H1 (cell line): ENCODE results near the gene PHYHD1. TPM values are rescaled to one million over a fixed set of nuclear protein-coding genes. Genes with fewer than 3 reads are reported as not detected.

ENCODE experiments used
- CTBP2 ChIP-seq: IDR thresholded peaks from 2 replicates; pipeline ENCODE4 v1.7.0; 2011; ENCODE audit warnings: borderline replicate concordance, mild to moderate bottlenecking, moderate library complexity, mixed read lengths, low read length; ENCODE audit not compliant: insufficient read depth, insufficient read length
- NANOG ChIP-seq: IDR thresholded peaks from 2 replicates; pipeline ENCODE4 v1.6.1; 2011; ENCODE audit warnings: low read length, low read depth, mild to moderate bottlenecking, inconsistent platforms; ENCODE audit not compliant: insufficient read depth, poor library complexity, severe bottlenecking
- RFX5 ChIP-seq: IDR thresholded peaks from 2 replicates; pipeline ENCODE4 v1.6.1; 2011; ENCODE audit warnings: low read depth, low read length, improper control_type of control experiment, borderline replicate concordance
- TAF7 ChIP-seq: optimal IDR thresholded peaks from 2 replicates; pipeline ENCODE3; 2011; ENCODE audit warnings: low read depth, mild to moderate bottlenecking, inconsistent platforms, low read length, moderate library complexity, borderline replicate concordance
- polyA plus RNA-seq, 7 experiments: library from polyadenylated mRNA; depleted of rRNA in 3 of 7; stranded (reverse) in 5 of 7; unstranded in 2 of 7; fragments of >200 nt in 5 of 7; fragments of 200-250 nt in 2 of 7; gene quantifications; 1 replicate in 5 of 7; 2 replicates in 1 of 7; 4 replicates in 1 of 7; pipeline versions ENCODE4 v1.2.1 to v1.2.3, GENCODE V29; 2011 to 2013; ENCODE audit warnings: missing spikeins in 2 of 7, mixed read lengths in 2 of 7
- total RNA-seq: library from RNA; stranded (reverse); fragmentation: NEBNext Ultra II Directional; extraction: Animal tissue kit (Norgen Biotek cat#: 25700); gene quantifications from 2 replicates; pipeline ENCODE4 v1.2.1, GENCODE V29; 2021
- TF ChIP-seq, protein P1 (sequence below): fragments of 300-600 bp; sonication (generic); IDR thresholded peaks from 2 replicates; pipeline ENCODE4 v1.7.1; 2012; ENCODE audit warnings: low read length, moderate library complexity, mild to moderate bottlenecking, inconsistent platforms; ENCODE audit not compliant: insufficient replicate concordance

The PHYHD1 gene
- total and polyA plus RNA-seq, 2 of the 8 experiments (the other 6 are each of a cell fraction or from before 2014, with no cell fraction given) = 14.1 to 25.6 TPM

DNA sequence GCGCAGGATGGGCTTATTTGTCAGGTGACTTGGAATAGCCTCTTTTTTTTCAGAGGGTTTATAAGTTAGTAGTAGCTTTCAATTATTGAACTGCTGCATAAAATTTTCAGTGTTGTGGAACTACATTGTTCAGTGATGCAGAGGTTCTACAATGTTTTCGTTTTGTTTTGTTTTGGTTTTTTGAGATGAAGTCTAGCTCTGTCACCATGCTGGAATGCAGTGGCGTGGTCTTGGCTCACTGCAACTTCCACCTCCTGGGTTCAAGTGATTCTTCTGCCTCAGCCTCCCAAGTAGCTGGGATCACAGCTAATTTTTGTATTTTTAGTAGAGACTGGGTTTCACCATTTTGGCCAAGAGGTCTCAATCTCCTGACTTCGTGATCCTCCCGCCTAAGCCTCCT is 48.7 kb downstream of the PHYHD1 start (continued):
- TF ChIP-seq, protein P1, sequence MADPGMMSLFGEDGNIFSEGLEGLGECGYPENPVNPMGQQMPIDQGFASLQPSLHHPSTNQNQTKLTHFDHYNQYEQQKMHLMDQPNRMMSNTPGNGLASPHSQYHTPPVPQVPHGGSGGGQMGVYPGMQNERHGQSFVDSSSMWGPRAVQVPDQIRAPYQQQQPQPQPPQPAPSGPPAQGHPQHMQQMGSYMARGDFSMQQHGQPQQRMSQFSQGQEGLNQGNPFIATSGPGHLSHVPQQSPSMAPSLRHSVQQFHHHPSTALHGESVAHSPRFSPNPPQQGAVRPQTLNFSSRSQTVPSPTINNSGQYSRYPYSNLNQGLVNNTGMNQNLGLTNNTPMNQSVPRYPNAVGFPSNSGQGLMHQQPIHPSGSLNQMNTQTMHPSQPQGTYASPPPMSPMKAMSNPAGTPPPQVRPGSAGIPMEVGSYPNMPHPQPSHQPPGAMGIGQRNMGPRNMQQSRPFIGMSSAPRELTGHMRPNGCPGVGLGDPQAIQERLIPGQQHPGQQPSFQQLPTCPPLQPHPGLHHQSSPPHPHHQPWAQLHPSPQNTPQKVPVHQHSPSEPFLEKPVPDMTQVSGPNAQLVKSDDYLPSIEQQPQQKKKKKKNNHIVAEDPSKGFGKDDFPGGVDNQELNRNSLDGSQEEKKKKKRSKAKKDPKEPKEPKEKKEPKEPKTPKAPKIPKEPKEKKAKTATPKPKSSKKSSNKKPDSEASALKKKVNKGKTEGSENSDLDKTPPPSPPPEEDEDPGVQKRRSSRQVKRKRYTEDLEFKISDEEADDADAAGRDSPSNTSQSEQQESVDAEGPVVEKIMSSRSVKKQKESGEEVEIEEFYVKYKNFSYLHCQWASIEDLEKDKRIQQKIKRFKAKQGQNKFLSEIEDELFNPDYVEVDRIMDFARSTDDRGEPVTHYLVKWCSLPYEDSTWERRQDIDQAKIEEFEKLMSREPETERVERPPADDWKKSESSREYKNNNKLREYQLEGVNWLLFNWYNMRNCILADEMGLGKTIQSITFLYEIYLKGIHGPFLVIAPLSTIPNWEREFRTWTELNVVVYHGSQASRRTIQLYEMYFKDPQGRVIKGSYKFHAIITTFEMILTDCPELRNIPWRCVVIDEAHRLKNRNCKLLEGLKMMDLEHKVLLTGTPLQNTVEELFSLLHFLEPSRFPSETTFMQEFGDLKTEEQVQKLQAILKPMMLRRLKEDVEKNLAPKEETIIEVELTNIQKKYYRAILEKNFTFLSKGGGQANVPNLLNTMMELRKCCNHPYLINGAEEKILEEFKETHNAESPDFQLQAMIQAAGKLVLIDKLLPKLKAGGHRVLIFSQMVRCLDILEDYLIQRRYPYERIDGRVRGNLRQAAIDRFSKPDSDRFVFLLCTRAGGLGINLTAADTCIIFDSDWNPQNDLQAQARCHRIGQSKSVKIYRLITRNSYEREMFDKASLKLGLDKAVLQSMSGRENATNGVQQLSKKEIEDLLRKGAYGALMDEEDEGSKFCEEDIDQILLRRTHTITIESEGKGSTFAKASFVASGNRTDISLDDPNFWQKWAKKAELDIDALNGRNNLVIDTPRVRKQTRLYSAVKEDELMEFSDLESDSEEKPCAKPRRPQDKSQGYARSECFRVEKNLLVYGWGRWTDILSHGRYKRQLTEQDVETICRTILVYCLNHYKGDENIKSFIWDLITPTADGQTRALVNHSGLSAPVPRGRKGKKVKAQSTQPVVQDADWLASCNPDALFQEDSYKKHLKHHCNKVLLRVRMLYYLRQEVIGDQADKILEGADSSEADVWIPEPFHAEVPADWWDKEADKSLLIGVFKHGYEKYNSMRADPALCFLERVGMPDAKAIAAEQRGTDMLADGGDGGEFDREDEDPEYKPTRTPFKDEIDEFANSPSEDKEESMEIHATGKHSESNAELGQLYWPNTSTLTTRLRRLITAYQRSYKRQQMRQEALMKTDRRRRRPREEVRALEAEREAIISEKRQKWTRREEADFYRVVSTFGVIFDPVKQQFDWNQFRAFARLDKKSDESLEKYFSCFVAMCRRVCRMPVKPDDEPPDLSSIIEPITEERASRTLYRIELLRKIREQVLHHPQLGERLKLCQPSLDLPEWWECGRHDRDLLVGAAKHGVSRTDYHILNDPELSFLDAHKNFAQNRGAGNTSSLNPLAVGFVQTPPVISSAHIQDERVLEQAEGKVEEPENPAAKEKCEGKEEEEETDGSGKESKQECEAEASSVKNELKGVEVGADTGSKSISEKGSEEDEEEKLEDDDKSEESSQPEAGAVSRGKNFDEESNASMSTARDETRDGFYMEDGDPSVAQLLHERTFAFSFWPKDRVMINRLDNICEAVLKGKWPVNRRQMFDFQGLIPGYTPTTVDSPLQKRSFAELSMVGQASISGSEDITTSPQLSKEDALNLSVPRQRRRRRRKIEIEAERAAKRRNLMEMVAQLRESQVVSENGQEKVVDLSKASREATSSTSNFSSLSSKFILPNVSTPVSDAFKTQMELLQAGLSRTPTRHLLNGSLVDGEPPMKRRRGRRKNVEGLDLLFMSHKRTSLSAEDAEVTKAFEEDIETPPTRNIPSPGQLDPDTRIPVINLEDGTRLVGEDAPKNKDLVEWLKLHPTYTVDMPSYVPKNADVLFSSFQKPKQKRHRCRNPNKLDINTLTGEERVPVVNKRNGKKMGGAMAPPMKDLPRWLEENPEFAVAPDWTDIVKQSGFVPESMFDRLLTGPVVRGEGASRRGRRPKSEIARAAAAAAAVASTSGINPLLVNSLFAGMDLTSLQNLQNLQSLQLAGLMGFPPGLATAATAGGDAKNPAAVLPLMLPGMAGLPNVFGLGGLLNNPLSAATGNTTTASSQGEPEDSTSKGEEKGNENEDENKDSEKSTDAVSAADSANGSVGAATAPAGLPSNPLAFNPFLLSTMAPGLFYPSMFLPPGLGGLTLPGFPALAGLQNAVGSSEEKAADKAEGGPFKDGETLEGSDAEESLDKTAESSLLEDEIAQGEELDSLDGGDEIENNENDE = no peak
- TF ChIP-seq RFX5 = no peak
- no peak for TF ChIP-seq CTBP2
- TF ChIP-seq TAF7 = no peak
- TF ChIP-seq NANOG = no peak
